Esophagus muscularis mucosa (tissue), 4 donors: ENCODE measurements around the gene DLD. TPM values are rescaled to one million over a fixed set of nuclear protein-coding genes. Genes with fewer than 3 reads are reported as not detected.

Experiments
- DNase-seq: peaks from one replicate; pipeline ENCODE4 v3.0.0-alpha.2; 2017; ENCODE audit errors: extremely low spot score
- H3K27ac ChIP-seq, 4 donors: fragments of 200-600 bp; sonication (generic); replicated peaks in 1 of 4; 1 replicate in 3 of 4; 2 replicates in 1 of 4; pipeline ENCODE4 v1.5.1; 2016 to 2019; ENCODE audit warnings: mild to moderate bottlenecking in 1 of 4
- H3K27me3 ChIP-seq, 4 donors: fragments of 200-600 bp; sonication (generic); one replicate each; pipeline versions ENCODE4 v1.5.1 to v1.6.0; 2016 to 2019
- H3K36me3 ChIP-seq, 4 donors: fragments of 200-600 bp; sonication (generic); one replicate each; pipeline ENCODE4 v1.5.1; 2016 to 2019
- H3K4me1 ChIP-seq, 4 donors: fragments of 200-600 bp; sonication (generic); one replicate each; pipeline ENCODE4 v1.5.1; 2016 to 2019
- H3K4me3 ChIP-seq, 4 donors: fragments of 200-600 bp; sonication (generic); 1 replicate in 2 of 4; 2 replicates in 2 of 4; pipeline ENCODE4 v1.5.1; 2016 to 2019; ENCODE audit warnings: mild to moderate bottlenecking in 4 of 4, moderate library complexity in 1 of 4
- H3K9me3 ChIP-seq, 4 donors: fragments of 200-600 bp; sonication (generic); 1 replicate in 3 of 4; 2 replicates in 1 of 4; pipeline ENCODE4 v1.5.1; 2016 to 2019
- EP300 ChIP-seq: sonication (generic); formaldehyde crosslinking; IDR thresholded peaks from one replicate; pipeline ENCODE4 v1.6.1; 2017; ENCODE audit warnings: antibody characterized with exemption
- POLR2A ChIP-seq: fragments of 450-650 bp; IDR thresholded peaks from one replicate; pipeline ENCODE4 v1.6.1; 2017; ENCODE audit warnings: antibody characterized with exemption, moderate library complexity, mild to moderate bottlenecking, low read depth
- POLR2AphosphoS5 ChIP-seq, 2 donors: sonication (generic); formaldehyde crosslinking; IDR thresholded peaks; one replicate each; pipeline ENCODE4 v1.6.1; 2017; ENCODE audit warnings: antibody characterized with exemption in 2 of 2
- WGBS: methylation state at CpG from one replicate; pipeline ENCODE4 v1.1.5; 2018; 5-methylcytosine and 5-hydroxymethylcytosine counted together
- intact Hi-C: fragments of 100-400 bp; cut with DNase I; formaldehyde crosslinking; loops from one replicate; pipeline ENCODE4 v1.15.1; 2023
- total RNA-seq, 4 donors: library from RNA; depleted of rRNA; stranded (reverse); fragments of >200 nt; gene quantifications; one replicate each; pipeline versions ENCODE4 v1.1.0 to v1.2.1, GENCODE V29; 2016
- TF ChIP-seq, protein P1 (sequence below), 3 experiments: fragments of 200-600 bp in 2 of 3; fragments of 450-650 bp in 1 of 3; sonication (generic) in 2 of 3; IDR thresholded peaks; one replicate each; pipeline ENCODE4 v1.5.1; 2017 to 2019; ENCODE audit warnings: antibody characterized with exemption in 3 of 3, mild to moderate bottlenecking in 2 of 3, moderate library complexity in 1 of 3

Gene DLD
- total RNA-seq, 4 donors from 2014 or later: 99.9 to 135 (median 119) TPM

DNA sequence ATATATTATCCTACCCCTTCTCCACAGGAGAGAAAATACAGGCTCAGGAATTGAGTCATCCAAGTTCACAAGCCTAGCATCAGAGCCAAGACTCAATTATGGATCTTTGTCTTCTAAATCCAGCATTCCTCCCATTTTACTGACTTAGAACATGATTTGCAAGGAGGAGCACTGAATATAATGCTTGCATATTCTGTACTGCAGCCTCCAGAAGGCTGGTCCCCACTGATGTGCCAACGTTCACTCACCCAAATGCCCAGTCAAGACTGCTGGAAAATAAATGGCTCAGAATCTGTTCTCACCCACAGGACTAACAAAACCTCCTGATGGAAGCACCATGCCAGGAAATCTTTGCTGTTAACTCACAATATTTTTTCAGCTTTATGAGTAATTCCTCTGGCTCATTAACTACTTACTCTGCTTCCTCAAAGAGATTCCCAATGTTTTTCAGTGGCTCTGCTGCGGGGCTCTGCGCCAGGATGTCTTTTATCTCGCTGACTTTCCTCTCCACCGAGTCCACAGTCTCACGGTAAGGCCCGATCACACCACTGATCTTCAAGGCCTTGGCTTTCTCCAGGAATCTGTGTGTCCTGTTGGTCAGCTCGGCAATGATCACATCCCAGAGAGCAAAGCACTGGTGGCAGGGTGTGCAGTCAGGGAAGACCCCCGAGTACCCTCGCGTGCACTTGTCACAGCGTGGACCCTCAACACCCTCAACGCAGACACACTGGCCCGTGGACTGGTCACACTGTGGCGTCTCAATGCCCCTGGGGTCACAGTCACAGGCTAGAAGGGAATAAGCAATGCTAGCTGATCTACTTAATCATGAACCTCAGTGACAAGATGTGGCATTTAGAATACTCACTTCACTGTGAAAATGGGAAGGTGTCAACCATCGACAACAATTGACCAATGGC is 48.8 kb downstream of the DLD start:
- WGBS: 67% methylated on average over 14 of the region's 16 CpGs
- H3K36me3 ChIP-seq: peaks cover 7 to 64% (median 43%) of the 10 kb centered on the region in 4 donors
- H3K27me3 ChIP-seq: no peaks in the 10 kb centered on the region
- H3K4me1 ChIP-seq: peaks cover 54 to 76% (median 74%) of the 10 kb centered on the region in 4 donors
- no peaks in the 10 kb centered on the region for H3K9me3 ChIP-seq
- no peak overlapping the region for H3K4me3 ChIP-seq
- no peak for TF ChIP-seq POLR2A
- peak; percentile 26 to 65 for TF ChIP-seq POLR2AphosphoS5 (IDR thresholded peaks at IDR 0.05)
- intact Hi-C loops: no loop called here
- H3K27ac ChIP-seq: peak overlapping the region; percentile 80 to 86 (median 83)
- DNase-seq: no peak

DNA sequence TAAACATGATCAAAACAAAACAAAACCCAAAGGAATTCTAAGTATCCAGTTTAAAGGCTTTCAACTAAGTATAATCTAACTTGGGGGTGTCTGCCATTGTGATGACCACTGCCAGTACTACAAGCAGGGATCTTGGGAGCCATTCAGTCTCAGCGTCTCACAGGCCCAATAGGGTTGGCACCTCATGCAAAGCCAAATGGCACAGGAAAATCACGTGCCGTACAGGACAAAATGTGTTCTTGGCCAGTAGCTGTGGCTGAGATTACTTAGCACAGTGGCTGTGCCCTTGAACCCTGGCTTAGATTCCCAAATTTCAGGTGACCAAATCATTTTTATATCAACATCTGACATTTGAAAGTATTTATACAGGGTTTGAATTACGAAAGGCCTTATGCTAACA is 50.0 kb downstream of the DLD start:
- H3K36me3 ChIP-seq: peaks cover 7 to 56% (median 38%) of the 10 kb centered on the region in 4 donors
- intact Hi-C loops: no loop called here
- H3K4me3 ChIP-seq: no peak overlapping the region
- 80% methylated on average over 4 of the region's 4 CpGs for WGBS
- H3K27ac ChIP-seq: peak overlapping the region; percentile 80 to 86 (median 83)
- no peak for TF ChIP-seq POLR2A
- peak in 1 of 2 donors; percentile 17 for TF ChIP-seq POLR2AphosphoS5 (IDR thresholded peaks at IDR 0.05)
- DNase-seq: no peak
- H3K27me3 ChIP-seq: no peaks in the 10 kb centered on the region
- peaks cover 65 to 79% (median 77%) of the 10 kb centered on the region in 4 donors for H3K4me1 ChIP-seq
- no peaks in the 10 kb centered on the region for H3K9me3 ChIP-seq

DNA sequence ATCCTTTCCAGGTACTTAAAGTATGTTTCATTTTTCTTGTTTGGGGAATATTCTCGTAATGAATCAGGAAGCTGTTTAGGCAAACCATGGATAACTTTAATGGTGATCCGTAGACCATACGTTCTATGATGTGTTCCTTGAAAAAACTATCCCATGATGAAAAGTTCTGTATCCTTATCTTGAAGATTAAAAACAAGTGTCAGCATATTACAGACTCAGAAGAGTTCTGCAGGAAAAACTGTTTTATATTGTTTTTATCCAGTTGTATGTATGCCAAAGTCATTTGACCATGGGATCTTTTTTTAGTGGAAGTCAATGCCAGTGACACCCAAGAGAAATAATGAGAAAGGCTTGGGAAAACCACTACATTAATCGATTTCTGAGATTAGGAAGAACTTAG is 52.0 kb downstream of the DLD start:
- TF ChIP-seq POLR2AphosphoS5 (IDR thresholded peaks at IDR 0.05): no peak
- intact Hi-C loops: no loop called here
- H3K36me3 ChIP-seq: peaks cover 0 to 64% (median 41%) of the 10 kb centered on the region in 4 donors

DNA sequence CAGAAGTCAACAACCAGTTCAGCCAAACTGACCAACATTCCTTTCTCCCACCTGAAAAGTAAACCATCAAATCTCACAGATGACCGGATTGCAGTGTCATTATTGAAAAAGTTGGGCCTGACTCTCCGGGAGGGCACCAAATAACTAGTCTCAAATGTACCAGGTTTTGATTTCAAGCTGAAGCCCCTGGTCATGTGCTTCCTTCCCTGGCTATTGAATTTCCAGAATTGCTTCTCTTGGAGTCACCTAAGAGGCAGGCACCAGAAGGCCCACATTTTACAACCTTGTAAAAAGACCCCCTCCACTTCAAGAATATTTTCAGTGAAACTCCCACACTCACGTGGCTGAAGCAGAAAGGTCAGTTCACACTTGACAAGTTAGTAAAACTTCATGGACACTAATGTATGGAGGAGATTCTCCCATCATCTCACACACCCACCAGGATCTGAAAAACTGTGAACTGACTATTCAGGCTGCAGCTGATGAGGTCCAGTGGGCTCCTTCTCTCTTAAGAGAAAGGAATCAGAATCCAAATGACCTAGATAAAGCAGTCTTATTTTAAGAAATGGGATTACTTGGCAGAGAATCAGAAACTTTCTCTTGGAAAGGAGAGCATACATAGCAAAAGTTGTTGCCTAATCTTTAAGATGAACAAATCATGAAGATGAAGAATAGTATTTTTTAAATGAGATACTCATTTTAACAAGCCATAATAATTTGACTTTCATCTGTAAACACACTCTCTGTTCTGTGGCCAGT is 53.6 kb downstream of the DLD start:
- WGBS: 71% methylated on average over 3 of the region's 3 CpGs
- H3K4me1 ChIP-seq: peaks cover 60 to 80% (median 79%) of the 10 kb centered on the region in 4 donors

More for the DNA sequence above, 52.0 kb downstream of the DLD start:
- Histone ChIP-seq H3K4me1 (peaks cover 69 to 81% (median 79%) of the 10 kb centered on the region in 4 donors), H3K27me3 (no peaks in the 10 kb centered on the region), H3K9me3 (no peaks in the 10 kb centered on the region), H3K27ac (peak overlapping the region in 3 of 4 donors; percentile 57 to 86 (median 86)), H3K4me3 (no peak overlapping the region)
- 96% methylated on average over 4 of the region's 4 CpGs for WGBS
- DNase-seq: no peak

DNA sequence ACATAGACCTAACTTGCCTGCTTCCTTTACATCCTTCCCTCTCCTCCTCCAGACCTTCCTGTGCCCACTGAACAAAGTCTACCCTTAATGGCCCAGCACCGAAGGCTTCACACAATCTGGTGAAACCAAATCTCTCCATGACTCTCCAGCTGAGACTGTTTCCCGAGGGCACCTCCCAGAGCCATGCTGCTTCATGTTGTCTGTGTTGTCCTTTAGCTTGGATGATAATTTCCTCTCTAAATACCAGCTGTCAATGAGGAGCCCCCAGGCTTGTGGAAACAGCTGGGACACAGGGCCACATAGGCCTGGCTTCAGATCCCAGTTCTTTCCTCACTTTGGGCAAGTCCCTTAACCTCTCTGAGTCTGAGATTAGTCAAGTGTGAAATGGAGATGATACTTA is 54.3 kb downstream of the DLD start:
- DNase-seq: no peak
- TF ChIP-seq POLR2A (no peak), EP300 (no peak), POLR2AphosphoS5 (IDR thresholded peaks at IDR 0.05) (no peak)
- TF ChIP-seq, protein P1, sequence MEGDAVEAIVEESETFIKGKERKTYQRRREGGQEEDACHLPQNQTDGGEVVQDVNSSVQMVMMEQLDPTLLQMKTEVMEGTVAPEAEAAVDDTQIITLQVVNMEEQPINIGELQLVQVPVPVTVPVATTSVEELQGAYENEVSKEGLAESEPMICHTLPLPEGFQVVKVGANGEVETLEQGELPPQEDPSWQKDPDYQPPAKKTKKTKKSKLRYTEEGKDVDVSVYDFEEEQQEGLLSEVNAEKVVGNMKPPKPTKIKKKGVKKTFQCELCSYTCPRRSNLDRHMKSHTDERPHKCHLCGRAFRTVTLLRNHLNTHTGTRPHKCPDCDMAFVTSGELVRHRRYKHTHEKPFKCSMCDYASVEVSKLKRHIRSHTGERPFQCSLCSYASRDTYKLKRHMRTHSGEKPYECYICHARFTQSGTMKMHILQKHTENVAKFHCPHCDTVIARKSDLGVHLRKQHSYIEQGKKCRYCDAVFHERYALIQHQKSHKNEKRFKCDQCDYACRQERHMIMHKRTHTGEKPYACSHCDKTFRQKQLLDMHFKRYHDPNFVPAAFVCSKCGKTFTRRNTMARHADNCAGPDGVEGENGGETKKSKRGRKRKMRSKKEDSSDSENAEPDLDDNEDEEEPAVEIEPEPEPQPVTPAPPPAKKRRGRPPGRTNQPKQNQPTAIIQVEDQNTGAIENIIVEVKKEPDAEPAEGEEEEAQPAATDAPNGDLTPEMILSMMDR (IDR thresholded peaks at IDR 0.05): no peak
- Histone ChIP-seq H3K4me1 (peaks cover 53 to 80% (median 77%) of the 10 kb centered on the region in 4 donors), H3K27ac (peak overlapping the region; percentile 43 to 86 (median 60)), H3K4me3 (no peak overlapping the region), H3K36me3 (peaks cover under 1 to 74% (median 44%) of the 10 kb centered on the region in 4 donors), H3K9me3 (no peaks in the 10 kb centered on the region), H3K27me3 (no peaks in the 10 kb centered on the region)
- intact Hi-C loops: no loop called here
- WGBS: 95% methylated on average over 2 of the region's 2 CpGs

More for the DNA sequence above, 53.6 kb downstream of the DLD start:
- DNase-seq: no peak
- no peaks in the 10 kb centered on the region for H3K27me3 ChIP-seq
- peaks cover 0 to 72% (median 46%) of the 10 kb centered on the region in 4 donors for H3K36me3 ChIP-seq
- peak overlapping the region; percentile 43 to 86 (median 60) for H3K27ac ChIP-seq
- no peaks in the 10 kb centered on the region for H3K9me3 ChIP-seq
- H3K4me3 ChIP-seq: no peak overlapping the region
- intact Hi-C loops: no loop called here
- TF ChIP-seq POLR2AphosphoS5 (IDR thresholded peaks at IDR 0.05): peak in 1 of 2 donors; percentile 10
- TF ChIP-seq, protein P1 (IDR thresholded peaks at IDR 0.05): no peak

DNA sequence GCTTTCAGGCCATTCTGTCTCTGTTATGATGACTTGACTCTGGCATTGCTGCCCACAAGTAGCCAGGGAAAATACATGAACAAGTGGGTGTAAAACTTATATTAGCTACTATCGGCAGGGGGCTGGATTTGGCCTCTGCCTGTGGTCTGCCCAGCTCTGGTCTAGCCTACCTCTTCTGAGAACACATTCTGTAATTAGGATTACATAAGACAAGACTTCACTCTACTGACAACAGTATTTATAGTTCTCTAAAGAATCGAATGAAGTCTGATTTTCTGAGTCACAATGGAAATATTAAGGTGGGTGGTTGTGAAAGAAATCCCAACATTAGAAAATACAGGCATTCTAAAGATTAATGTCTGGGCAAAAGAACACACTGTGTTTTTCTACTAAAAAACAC is 55.5 kb downstream of the DLD start:
- 47% methylated on average over 2 of the region's 2 CpGs for WGBS
- intact Hi-C loops: no loop called here

More for the DNA sequence above, 55.5 kb downstream of the DLD start:
- no peak overlapping the region for H3K4me3 ChIP-seq
- peak overlapping the region; percentile 43 to 86 (median 60) for H3K27ac ChIP-seq
- peaks cover 42 to 77% (median 76%) of the 10 kb centered on the region in 4 donors for H3K4me1 ChIP-seq
- no peaks in the 10 kb centered on the region for H3K9me3 ChIP-seq
- DNase-seq: no peak
- TF ChIP-seq, protein P1 (IDR thresholded peaks at IDR 0.05): no peak
- TF ChIP-seq POLR2AphosphoS5 (IDR thresholded peaks at IDR 0.05) (no peak), POLR2A (no peak), EP300 (no peak)
- H3K27me3 ChIP-seq: no peaks in the 10 kb centered on the region
- peaks cover 7 to 79% (median 48%) of the 10 kb centered on the region in 4 donors for H3K36me3 ChIP-seq
